Stimulated activated naive CD8-positive, alpha-beta T cell treated with anti-CD3 and anti-CD28 coated beads, Interleukin-15, amount 100 ng/mL, for 72 hours (primary cell): Measurements from ENCODE around the gene TBC1D24.

Experiments
- ATAC-seq: fragments of 150-1000 bp; cut with Tn5 transposase; 2 replicates; pipeline ENCODE4 v1.10.0; 2021; ENCODE audit warnings: mild to moderate bottlenecking, moderate library complexity
- DNase-seq, 2 donors: peaks; one replicate each; pipeline ENCODE4 v3.0.0; 2021 to 2022
- H3K27ac Mint-ChIP-seq, 2 donors: one replicate each; pipeline ENCODE4 v1.8.0; 2022; ENCODE audit warnings: mild to moderate bottlenecking in 2 of 2, mixed read lengths in 2 of 2, moderate library complexity in 2 of 2
- H3K27me3 Mint-ChIP-seq: one replicate; pipeline ENCODE4 v1.8.0; 2022; ENCODE audit warnings: mixed read lengths
- H3K4me1 Mint-ChIP-seq: one replicate; pipeline ENCODE4 v1.8.0; 2022; ENCODE audit warnings: mild to moderate bottlenecking, mixed read lengths
- H3K4me3 Mint-ChIP-seq, 2 donors: one replicate each; pipeline ENCODE4 v1.8.0; 2022; ENCODE audit warnings: mild to moderate bottlenecking in 2 of 2, mixed read lengths in 2 of 2, moderate library complexity in 1 of 2
- H3K9me3 Mint-ChIP-seq, 2 donors: one replicate each; pipeline ENCODE4 v1.8.0; 2022; ENCODE audit warnings: mixed read lengths in 2 of 2

The TBC1D24 gene

GRCh38 chr16:2511128-2511800, 36.3 kb downstream of the TBC1D24 start:
- no peaks in the 10 kb centered on the region for H3K27me3 Mint-ChIP-seq
- H3K9me3 Mint-ChIP-seq: no peaks in the 10 kb centered on the region
- H3K27ac Mint-ChIP-seq: no peak overlapping the region
- ATAC-seq (no peak), DNase-seq (no peak)
- peaks cover 51% of the 10 kb centered on the region for H3K4me1 Mint-ChIP-seq
- H3K4me3 Mint-ChIP-seq: no peak overlapping the region

- H3K4me1 Mint-ChIP-seq: peaks cover 55% of the 10 kb centered on the region
- no peaks in the 10 kb centered on the region for H3K27me3 Mint-ChIP-seq
- peak overlapping the region; percentile 89 to 90 for H3K4me3 Mint-ChIP-seq
- no peaks in the 10 kb centered on the region for H3K9me3 Mint-ChIP-seq
- ATAC-seq (no peak), DNase-seq (no peak)
- H3K27ac Mint-ChIP-seq: peak overlapping the region; percentile 94 to 98
Measured at GRCh38 chr16:2511996-2512734, 37.2 kb downstream of the TBC1D24 start.

GRCh38 chr16:2512735-2513404, 37.9 kb downstream of the TBC1D24 start:
- Mint-ChIP-seq H3K4me3 (peak overlapping the region; percentile 89 to 90), H3K4me1 (peaks cover 57% of the 10 kb centered on the region), H3K27ac (peak overlapping the region; percentile 94 to 98), H3K9me3 (no peaks in the 10 kb centered on the region), H3K27me3 (no peaks in the 10 kb centered on the region)
- DNase-seq: peak; percentile 43 to 55
- ATAC-seq: peak; percentile 37

- DNase-seq (peak; percentile 91 to 93), ATAC-seq (peak; percentile 89)
- Mint-ChIP-seq H3K9me3 (no peaks in the 10 kb centered on the region), H3K27ac (peak within 1 kb of the TSS; percentile 94 to 99), H3K27me3 (no peaks in the 10 kb centered on the region), H3K4me1 (peaks cover 65% of the 10 kb centered on the region), H3K4me3 (peak within 1 kb of the TSS; percentile 95 to 96)
Measured at GRCh38 chr16:2513405-2514332, 38.7 kb downstream of the TBC1D24 start, which contains the start of gene ATP6V0C. Gene ATP6V0C (plus strand): TSS chr16:2513952. CDS start chr16:2514104, 152 bp downstream.

- Mint-ChIP-seq H3K27me3 (no peaks in the 10 kb centered on the region), H3K9me3 (no peaks in the 10 kb centered on the region), H3K4me1 (peaks cover 74% of the 10 kb centered on the region), H3K27ac (peak overlapping the region; percentile 89 to 99), H3K4me3 (peak overlapping the region; percentile 95 to 96)
- DNase-seq: peak in 1 of 2 donors; percentile 51
- ATAC-seq: peak; percentile 26
Measured at GRCh38 chr16:2514333-2515179, 39.6 kb downstream of the TBC1D24 start.

GRCh38 chr16:2515180-2515851, 40.4 kb downstream of the TBC1D24 start:
- ATAC-seq (no peak), DNase-seq (no peak)
- H3K27ac Mint-ChIP-seq: peak overlapping the region; percentile 89 to 99
- H3K9me3 Mint-ChIP-seq: no peaks in the 10 kb centered on the region
- H3K4me1 Mint-ChIP-seq: peaks cover 75% of the 10 kb centered on the region
- no peaks in the 10 kb centered on the region for H3K27me3 Mint-ChIP-seq
- peak overlapping the region; percentile 95 to 96 for H3K4me3 Mint-ChIP-seq

GRCh38 chr16:2516391-2517240, 41.7 kb downstream of the TBC1D24 start:
- Mint-ChIP-seq H3K27me3 (no peaks in the 10 kb centered on the region), H3K4me3 (peak overlapping the region; percentile 95 to 96), H3K9me3 (no peaks in the 10 kb centered on the region)

GRCh38 chr16:2517954-2518605, 43.2 kb downstream of the TBC1D24 start:
- DNase-seq (no peak), ATAC-seq (no peak)
- H3K4me1 Mint-ChIP-seq: peaks cover 73% of the 10 kb centered on the region
- H3K27me3 Mint-ChIP-seq: no peaks in the 10 kb centered on the region
- H3K4me3 Mint-ChIP-seq: no peak overlapping the region
- H3K9me3 Mint-ChIP-seq: no peaks in the 10 kb centered on the region
- peak overlapping the region in 1 of 2 donors; percentile 71 for H3K27ac Mint-ChIP-seq

More at GRCh38 chr16:2516391-2517240, 41.7 kb downstream of the TBC1D24 start:
- DNase-seq (no peak), ATAC-seq (no peak)
- Mint-ChIP-seq H3K27ac (peak overlapping the region; percentile 51 to 85), H3K4me1 (peaks cover 81% of the 10 kb centered on the region)

- DNase-seq (no peak), ATAC-seq (no peak)
- peak overlapping the region; percentile 79 to 89 for H3K27ac Mint-ChIP-seq
- no peaks in the 10 kb centered on the region for H3K27me3 Mint-ChIP-seq
- peaks cover 77% of the 10 kb centered on the region for H3K4me1 Mint-ChIP-seq
- H3K9me3 Mint-ChIP-seq: no peaks in the 10 kb centered on the region
- H3K4me3 Mint-ChIP-seq: peak overlapping the region; percentile 80 to 82
Measured at GRCh38 chr16:2518823-2519710, 44.1 kb downstream of the TBC1D24 start.

GRCh38 chr16:2519711-2520080, 44.8 kb downstream of the TBC1D24 start:
- H3K27ac Mint-ChIP-seq: peak overlapping the region; percentile 87 to 95
- peak overlapping the region; percentile 80 to 82 for H3K4me3 Mint-ChIP-seq
- peaks cover 80% of the 10 kb centered on the region for H3K4me1 Mint-ChIP-seq
- no peaks in the 10 kb centered on the region for H3K27me3 Mint-ChIP-seq
- no peak for ATAC-seq
- no peak for DNase-seq
- H3K9me3 Mint-ChIP-seq: no peaks in the 10 kb centered on the region

- ATAC-seq (peak; percentile 83), DNase-seq (peak; percentile 85 to 89)
- peak within 1 kb of the TSS; percentile 92 to 96 for H3K27ac Mint-ChIP-seq
- H3K4me3 Mint-ChIP-seq: peak within 1 kb of the TSS; percentile 82 to 92
- no peaks in the 10 kb centered on the region for H3K27me3 Mint-ChIP-seq
- H3K9me3 Mint-ChIP-seq: no peaks in the 10 kb centered on the region
- H3K4me1 Mint-ChIP-seq: peaks cover 75% of the 10 kb centered on the region
Measured at GRCh38 chr16:2520097-2520783, 45.3 kb downstream of the TBC1D24 start, which contains the start of gene AMDHD2. Gene AMDHD2 (plus strand): TSS chr16:2520371. CDS start chr16:2520459, 88 bp downstream.
